ENCODE data around the gene PSMB8.

GRCh38 chr6:32843979-32844838 lies at the start of gene PSMB8:
- TF ChIP-seq ARNT (IDR thresholded peaks at IDR 0.05) (no peak), FOXA1 (IDR thresholded peaks at IDR 0.05) (no peak), ELF4 (IDR thresholded peaks at IDR 0.05) (no peak), SP1 (IDR thresholded peaks at IDR 0.05) (no peak), BHLHE40 (IDR thresholded peaks at IDR 0.05; ENCODE audit: borderline replicate concordance) (no peak), SUZ12 (IDR thresholded peaks at IDR 0.05) (no peak), FOXK2 (IDR thresholded peaks at IDR 0.05) (no peak), CTBP1 (IDR thresholded peaks at IDR 0.05; ENCODE audit: borderline replicate concordance) (no peak), FOXM1 (IDR thresholded peaks at IDR 0.05; ENCODE audit: borderline replicate concordance) (no peak), LEF1 (IDR thresholded peaks at IDR 0.05; ENCODE audit: borderline replicate concordance) (no peak), TARDBP (IDR thresholded peaks at IDR 0.05) (no peak)
